GM21529 (cell line): ENCODE measurements around the gene CDC42.

ENCODE experiments used
- ATAC-seq: cut with Tn5 transposase; IDR thresholded peaks from one replicate; pipeline ENCODE4 v1.9.1; 2021; ENCODE audit not compliant: unreplicated experiment

Gene CDC42

DNA sequence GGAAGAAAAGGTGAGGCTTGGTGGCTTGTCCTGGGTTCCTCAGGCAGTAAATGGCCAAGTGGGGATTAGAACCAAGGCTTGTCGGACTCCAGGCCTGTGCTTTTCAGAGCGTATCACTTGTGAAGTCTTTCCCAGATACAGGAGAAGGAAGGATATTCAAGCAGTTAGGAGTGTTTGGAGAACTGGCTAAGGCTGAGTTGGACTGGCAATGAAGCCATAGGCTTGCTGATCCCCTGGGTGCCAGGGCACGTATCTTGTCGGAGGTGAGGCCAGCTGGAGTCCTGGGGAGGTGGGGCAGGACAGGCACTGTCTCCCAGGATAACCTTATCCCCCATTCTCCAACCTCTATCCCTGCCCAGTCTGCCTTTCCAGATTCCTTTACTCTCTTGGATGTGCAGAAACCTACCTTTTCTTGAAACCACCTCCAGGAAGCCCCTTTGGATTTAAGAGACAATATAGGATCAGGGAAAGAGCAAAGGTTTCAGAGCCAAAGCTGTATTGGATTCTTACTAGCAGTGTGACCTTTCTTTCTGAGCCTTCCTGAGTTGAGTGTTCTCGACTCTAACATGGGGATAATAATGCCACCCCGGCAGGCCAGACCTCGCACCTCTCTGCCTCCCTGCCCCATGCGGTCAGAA, 72.2 kb downstream of the CDC42 start:
- no peak for ATAC-seq

DNA sequence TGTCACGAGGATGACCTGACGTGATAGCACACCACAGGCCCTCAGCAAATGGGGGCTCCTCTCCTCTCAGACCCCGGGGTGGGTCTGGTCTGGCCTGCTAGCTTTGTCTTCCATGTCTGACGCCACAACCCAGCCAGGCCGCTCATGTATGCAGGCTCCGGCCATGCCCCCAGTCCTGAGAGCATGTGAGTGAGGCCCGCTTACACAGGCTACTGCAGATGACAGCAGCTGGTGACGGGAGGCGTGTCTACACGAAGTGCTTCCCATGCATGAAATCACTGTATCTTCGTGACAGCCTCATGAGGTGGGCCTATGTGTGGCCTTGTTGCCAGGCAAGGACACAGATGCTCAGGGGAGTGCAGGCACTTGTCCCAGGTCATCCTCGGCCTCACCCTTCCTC, 74.0 kb downstream of the CDC42 start:
- ATAC-seq: no peak

DNA sequence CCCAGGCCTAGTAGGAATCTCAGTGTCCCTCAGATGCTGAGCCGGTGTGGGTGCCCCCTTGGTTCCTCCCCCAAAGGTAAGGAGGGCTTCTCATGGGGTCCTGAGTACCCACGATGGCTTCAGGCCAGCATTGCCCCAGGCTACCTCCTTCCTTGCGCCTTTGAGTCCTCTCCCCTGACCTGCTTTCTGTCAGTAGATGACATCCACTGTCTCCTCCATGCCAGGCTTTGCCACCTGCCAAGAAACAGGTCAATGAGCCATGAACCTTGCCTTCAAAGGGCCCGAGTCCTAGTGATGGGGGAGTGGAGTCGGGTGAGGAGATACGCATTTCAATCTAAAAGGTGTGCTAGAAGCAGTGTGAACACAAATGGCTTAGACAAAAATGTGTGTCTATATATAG, 74.7 kb downstream of the CDC42 start:
- no peak for ATAC-seq

DNA sequence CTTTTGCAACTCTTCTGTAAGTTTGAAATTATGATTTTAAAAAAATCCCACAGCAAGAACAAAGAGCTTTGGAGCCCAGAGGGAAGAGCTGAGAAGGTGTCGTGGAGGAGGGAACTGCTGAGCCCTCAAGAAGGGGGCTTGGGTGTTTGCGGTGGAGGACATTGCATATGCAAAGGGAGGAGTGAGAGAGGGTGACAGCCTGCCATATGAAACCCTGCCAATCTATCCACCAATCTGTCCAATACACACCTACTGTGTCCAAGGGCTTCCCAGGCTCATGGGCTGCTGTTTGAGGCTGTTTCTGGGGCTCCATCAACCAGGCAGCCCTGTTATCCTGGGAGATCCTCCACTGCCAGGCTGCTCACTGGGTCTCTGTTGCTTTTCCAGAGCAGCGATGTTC, 75.2 kb downstream of the CDC42 start:
- ATAC-seq: no peak

DNA sequence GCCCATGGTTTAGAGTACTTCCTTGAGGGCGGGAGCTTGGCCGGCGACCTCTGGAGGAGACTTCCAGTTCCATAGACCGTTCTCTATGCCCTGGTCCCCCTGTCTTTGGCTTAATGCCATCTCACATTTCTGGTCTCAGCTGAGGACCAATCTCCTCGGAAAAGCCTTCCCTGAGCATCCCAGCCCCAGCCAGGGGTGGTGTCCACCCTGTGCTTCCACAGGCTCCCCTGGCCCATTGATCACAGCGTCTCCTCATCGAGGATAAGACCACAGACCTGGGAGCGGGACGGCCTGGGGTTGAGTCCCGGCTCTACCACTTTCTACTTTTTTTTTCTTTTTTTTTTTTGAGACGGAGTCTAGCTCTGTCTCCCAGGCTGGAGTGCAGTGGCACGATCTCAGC, 75.9 kb downstream of the CDC42 start:
- ATAC-seq: no peak

DNA sequence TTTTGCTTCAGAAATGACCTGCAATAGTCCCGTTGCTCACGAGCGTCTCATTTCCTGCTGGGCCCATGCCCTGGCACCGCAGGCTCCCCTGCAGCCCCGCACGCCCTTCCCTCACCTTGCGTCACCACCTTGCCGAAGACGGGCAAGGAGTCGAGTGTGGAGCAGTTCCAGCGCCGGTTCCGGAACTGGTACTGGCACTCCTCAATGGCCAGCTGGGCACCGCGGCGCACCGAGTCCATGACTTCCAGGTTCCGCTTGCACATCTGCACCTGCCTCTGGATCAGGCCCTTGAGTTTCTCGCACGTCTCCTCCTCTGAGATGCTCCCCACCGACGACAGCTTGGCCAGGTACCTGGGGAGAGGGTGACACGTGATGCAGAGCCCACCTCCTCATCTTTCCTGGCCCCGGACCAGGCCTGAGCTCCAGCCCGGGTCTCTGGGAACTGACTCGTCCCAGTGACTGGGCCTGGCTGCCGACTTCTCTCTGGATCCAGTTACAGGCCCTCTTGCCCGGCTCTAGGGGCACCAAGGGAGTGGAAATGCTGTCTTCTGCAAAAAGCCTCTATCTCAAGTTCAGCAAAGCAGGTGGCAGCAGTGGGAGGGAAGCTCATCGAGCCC, 77.1 kb downstream of the CDC42 start:
- no peak for ATAC-seq

DNA sequence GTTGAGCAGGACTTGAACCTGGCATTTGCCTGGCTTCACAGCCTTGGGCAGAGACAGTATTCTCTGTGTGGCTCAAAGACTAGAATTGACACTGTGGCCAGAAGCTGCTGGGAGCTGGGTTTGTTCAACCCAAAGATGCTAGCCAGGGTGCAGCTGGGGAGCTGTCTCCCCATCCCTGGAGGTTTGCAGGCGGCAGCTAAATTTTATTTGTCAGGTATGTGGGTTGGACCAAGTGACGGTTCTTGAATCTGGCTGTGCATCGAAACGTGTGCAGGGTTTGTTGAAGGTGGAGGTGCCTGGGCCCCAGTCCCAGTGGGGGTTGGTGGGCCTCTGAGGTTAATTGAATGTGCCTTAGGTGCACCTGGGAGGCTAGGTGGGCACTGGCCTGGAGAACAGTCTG, 78.6 kb downstream of the CDC42 start:
- ATAC-seq: no peak

DNA sequence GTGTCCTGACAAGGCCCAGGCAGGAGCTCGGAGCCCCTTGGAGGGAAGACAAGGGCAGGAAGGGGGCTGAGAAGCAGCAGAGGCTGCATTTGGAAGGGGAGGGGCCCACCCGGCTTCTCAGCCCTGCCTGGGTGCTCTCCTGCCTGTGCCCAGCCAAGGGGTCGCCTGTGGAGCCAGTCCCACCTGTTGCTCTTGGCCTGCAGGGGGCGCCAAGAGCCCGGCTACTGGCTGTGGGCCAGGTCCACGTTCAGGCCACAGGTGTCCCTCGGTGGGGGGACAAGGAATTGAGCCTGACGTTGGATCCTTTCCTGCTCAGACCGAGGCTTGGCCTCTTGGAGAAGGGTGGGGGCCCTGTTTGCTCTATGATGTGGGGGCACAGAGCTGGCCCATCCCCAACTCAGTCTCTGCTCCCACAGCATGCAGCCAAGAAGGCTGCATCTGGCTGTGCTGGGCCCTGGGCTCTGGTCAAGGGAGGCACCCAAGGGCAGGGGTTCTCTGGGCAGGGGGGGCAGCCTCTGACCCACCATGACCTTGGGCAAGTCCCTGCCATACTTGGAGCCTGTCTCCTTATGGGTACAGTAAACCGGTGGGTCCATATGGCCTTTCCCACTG, 79.5 kb downstream of the CDC42 start:
- no peak for ATAC-seq

DNA sequence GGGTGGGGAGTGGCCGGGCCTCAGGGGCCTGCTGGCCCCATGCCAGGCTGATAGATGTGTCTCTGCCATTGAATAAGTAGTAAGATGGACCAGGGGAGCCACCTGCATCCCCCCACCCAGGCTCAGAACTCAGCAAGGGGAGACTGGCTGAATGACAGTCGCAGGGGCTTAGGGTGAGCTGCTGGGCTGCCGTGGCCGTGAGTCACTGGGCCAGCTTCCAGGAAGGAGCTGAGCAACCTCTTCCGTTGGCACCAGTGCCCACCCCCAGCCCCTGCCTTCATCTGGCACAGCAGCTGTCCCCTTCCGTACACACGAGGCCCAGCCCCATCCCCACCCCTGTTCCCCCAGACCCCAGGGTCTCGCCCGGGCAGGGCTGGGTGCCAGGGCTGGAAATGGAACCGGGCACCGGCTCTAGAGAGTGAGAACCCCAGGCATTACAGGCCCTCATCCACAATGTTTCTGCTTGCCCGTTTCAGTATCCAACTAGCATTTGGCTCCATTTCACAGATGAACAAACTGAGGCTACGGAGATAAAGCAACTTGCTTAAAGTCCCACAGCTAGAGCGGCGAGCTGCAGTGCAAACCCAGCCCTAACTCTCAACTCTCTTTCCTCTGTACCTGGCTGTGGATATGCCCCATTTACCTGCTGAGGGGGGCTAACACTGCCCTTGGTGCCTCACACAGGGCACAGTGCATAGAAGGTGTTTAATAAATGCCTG, 80.2 kb downstream of the CDC42 start:
- ATAC-seq: no peak

DNA sequence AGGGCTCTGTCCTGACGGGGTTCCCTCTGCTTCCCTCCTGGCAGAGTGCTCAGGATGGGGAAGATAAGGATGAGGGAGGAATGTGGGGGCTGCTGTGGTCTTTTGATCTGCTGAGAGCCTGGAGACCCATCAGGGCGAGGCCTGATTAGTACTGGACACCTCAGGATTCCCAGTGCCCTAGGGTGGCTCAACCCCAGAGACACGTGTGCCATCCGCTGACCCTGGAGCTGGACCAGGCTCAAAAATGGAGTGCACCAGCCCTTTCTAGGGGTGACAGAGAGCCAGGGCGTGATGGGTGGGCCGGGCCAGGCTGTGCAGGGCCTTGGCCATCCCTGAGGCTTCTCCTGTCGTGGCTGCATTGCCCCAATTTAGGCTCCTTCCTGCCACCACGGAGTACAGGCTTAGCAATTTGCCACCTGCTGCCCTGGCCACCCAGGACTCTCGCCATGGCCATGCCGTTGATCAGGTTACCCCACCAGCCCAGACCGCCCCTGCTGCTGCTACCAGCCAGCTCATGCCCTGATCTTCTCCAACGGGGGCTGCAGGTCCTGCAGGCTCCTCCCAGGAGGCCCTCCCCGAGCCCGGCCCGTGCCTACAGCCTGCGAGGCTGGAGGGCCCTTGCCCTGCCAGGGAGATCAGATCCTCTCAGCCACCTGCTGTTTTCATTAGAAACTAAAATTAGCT, 80.9 kb downstream of the CDC42 start:
- no peak for ATAC-seq

DNA sequence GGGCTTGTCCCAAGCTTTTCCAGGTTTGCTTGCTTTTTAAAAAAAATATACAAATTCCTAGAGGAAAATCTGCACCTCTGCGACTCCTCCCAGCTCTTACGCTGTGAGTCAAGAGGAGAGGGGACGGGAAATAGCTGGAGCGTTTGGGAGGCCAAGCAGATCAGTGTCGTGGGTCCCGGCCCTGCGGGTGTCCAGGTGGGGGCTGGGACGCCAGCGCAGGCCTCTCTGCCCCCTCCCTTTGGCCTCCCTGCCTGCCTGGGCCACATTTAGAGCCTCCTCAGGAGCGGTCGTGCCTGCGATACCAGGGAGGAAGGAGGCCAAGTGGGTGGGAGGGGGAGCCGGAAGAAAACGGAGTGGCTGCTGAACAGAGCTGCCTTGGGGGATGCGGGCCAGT, 81.4 kb downstream of the CDC42 start:
- ATAC-seq: no peak

DNA sequence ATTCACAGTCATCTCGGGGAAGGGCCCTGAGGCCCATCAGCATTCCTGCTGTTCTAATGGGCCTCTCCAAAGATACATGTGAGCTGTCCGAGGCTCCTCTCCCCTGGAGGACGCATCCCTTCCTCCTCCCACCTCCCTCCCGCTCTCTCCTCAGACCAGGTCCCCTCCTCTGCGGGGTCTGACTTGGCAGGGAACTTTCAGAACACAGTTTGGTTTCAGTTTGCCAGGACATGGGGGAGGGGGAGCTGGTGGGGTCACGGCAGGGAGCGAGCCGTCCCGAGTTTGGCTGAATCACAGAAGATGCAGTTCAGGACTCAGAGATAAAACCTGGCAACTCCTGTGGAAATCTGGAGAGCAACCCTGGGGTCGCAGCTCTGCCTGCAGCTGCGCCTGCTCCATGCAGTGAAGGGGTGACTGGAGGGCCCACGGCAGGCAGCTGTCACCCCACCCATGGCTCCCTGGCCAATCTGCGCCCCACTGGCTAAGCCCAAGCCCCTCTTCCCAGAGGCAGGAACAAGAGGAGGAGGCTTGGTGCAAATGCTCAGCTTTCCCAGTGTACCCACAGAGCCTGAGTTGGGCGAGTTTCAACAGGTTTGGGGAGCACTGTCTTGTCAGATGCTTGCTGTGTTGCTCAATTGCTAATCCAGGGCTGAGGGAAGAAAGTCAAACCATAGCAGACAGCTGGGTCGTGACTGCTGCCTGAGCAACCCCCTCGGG, 84.7 kb downstream of the CDC42 start:
- no peak for ATAC-seq

DNA sequence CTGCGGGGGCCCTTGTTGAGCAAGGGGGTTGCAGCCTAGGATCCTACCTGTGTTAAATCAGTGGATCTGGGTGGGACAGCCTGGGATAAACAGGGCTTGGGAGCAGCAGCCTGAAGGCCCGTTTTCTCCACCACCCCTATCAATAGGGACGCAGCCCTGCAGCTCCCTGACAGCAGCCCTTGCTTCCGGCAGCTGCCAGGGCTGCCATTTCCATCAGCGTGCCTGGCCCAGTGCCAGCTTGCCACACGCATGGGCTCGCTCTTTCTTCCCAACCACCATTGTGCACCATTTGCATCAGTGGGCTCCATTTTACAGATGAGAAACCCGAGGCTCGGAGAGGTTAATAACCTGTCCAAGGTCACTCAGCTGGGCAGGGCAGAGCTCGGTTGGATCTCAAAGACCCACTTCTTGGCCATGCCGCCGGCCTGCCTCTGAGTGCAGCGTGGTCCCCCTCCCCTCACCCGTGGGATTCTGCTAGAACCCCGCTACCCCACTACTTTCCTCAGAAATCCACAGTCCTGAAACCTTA, 86.6 kb downstream of the CDC42 start:
- no peak for ATAC-seq

DNA sequence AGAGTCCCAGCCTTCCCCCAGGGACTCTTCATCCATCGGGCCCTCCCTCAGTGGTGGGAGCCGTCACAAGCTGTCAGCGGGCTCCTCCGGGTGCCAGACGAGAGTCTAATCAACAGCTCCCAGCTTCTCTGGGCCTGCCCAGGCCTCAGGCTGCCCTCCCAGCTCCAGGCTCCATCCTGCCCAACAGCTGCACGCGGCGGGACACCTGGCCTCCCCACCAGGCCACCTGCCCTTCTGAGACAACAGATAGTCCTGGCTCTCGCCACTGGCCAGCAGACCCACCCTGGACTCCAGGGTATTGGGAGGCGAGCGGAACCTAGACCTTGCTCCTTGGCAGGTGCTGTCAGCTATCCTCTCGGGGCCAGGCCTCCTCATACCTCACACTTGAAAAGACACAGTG, 87.3 kb downstream of the CDC42 start:
- ATAC-seq: no peak
